ENCODE data around the gene DNAJC4. TPM values are rescaled to one million over a fixed set of nuclear protein-coding genes. Genes with fewer than 3 reads are reported as not detected.
A peak's percentile ranks its signal among the peaks of the same experiment; 100 is the strongest.

DNAJC4 gene
- total RNA-seq, 1 experiment from 2014 or later = 24.2 TPM

- WGBS (ENCODE audit: extremely low coverage, insufficient read length, low lambda C conversion rate) = no CpG with 5 or more reads among the region's 58 CpGs
- peak overlapping the region; percentile 32 for H3K14ac ChIP-seq (ENCODE audit: insufficient read depth, low read length)
- H3K4ac ChIP-seq (ENCODE audit: low read depth, low read length) = no peak overlapping the region; the same call in 1 of the 2 replicates
Observed at GRCh38 chr11:64269540-64270220, 39.3 kb downstream of the DNAJC4 start.

More at GRCh38 chr11:64269540-64270220, 39.3 kb downstream of the DNAJC4 start:
- no peak overlapping the region for H3K56ac ChIP-seq (ENCODE audit: insufficient read length, low read depth, low read length)
- no peaks in the 10 kb centered on the region for H3K79me2 ChIP-seq (ENCODE audit: insufficient read depth, low read length)
- H3K36me3 Mint-ChIP-seq (ENCODE audit: insufficient read depth in 1 of 3, low read depth in 3 of 3) = peaks cover 11 to 31% (median 23%) of the 10 kb centered on the region in 3 experiments; a peak in 6 of 7 replicates
- TF ChIP-seq, protein P1, sequence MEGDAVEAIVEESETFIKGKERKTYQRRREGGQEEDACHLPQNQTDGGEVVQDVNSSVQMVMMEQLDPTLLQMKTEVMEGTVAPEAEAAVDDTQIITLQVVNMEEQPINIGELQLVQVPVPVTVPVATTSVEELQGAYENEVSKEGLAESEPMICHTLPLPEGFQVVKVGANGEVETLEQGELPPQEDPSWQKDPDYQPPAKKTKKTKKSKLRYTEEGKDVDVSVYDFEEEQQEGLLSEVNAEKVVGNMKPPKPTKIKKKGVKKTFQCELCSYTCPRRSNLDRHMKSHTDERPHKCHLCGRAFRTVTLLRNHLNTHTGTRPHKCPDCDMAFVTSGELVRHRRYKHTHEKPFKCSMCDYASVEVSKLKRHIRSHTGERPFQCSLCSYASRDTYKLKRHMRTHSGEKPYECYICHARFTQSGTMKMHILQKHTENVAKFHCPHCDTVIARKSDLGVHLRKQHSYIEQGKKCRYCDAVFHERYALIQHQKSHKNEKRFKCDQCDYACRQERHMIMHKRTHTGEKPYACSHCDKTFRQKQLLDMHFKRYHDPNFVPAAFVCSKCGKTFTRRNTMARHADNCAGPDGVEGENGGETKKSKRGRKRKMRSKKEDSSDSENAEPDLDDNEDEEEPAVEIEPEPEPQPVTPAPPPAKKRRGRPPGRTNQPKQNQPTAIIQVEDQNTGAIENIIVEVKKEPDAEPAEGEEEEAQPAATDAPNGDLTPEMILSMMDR (conservative IDR thresholded peaks at IDR 0.05) = peak; percentile 18; the same call in 1 of the 3 replicates
- peak overlapping the region; percentile 99 to 100 (median 100) for H3K27ac Mint-ChIP-seq
- no peaks in the 10 kb centered on the region for H3K9me3 ChIP-seq (ENCODE audit: control insufficient read depth, low read depth, low read length)
- peak overlapping the region; percentile 59 for H3K4me2 ChIP-seq (ENCODE audit: insufficient read depth, insufficient read length, low read length)
- H4K20me1 ChIP-seq (ENCODE audit: control insufficient read depth, insufficient read depth, insufficient read length) = peaks cover 2% of the 10 kb centered on the region
- peak overlapping the region; percentile 24 for H2BK120ac ChIP-seq (ENCODE audit: low read depth, low read length, poor library complexity, severe bottlenecking)
- H3K27me3 Mint-ChIP-seq (ENCODE audit: low read depth) = no peaks in the 10 kb centered on the region; the same call in none of the 2 replicates
- H3K27ac ChIP-seq (ENCODE audit: insufficient read length, low read depth, low read length) = peak overlapping the region; percentile 33
- H2AK5ac ChIP-seq (ENCODE audit: insufficient read length, low read length) = no peak overlapping the region
- H2BK12ac ChIP-seq (ENCODE audit: insufficient read length, low read depth, low read length) = no peak overlapping the region
- H2AFZ ChIP-seq (ENCODE audit: low read length) = no peak overlapping the region
- H3K27me3 ChIP-seq (ENCODE audit: insufficient read depth, low read length) = no peaks in the 10 kb centered on the region
- no peak overlapping the region for H2BK20ac ChIP-seq (ENCODE audit: low read depth, low read length, poor library complexity, severe bottlenecking)
- peaks cover 21 to 26% of the 10 kb centered on the region in 2 experiments for H3K4me1 Mint-ChIP-seq
- H2BK5ac ChIP-seq (ENCODE audit: insufficient read length, low read length) = no peak overlapping the region
- no peaks in the 10 kb centered on the region for H3K4me1 ChIP-seq (ENCODE audit: insufficient read depth, low read length)
- DNase-seq = peak; percentile 99
- no peak overlapping the region for H3K23ac ChIP-seq (ENCODE audit: insufficient read length, low read depth, low read length)
- H3K9me3 Mint-ChIP-seq = no peaks in the 10 kb centered on the region
- no peak overlapping the region for H4K5ac ChIP-seq (ENCODE audit: insufficient read length, low read depth, low read length)
- H3K79me1 ChIP-seq (ENCODE audit: insufficient read depth, low read depth, low read length, poor library complexity, severe bottlenecking) = no peaks in the 10 kb centered on the region
- no peak overlapping the region for H4K91ac ChIP-seq (ENCODE audit: insufficient read length, low read depth, low read length)
- peak overlapping the region; percentile 68 for H3K9ac ChIP-seq (ENCODE audit: extremely low read depth, insufficient read length, low read length)
- H3K18ac ChIP-seq (ENCODE audit: insufficient read length, low read depth, low read length) = peak overlapping the region; percentile 68
- H3T11ph ChIP-seq (ENCODE audit: low read length) = no peak overlapping the region
- H2BK15ac ChIP-seq (ENCODE audit: low read depth, low read length) = no peak overlapping the region
- peak overlapping the region; percentile 97 to 99 for H3K4me3 Mint-ChIP-seq
- peaks cover 15% of the 10 kb centered on the region for H3K23me2 ChIP-seq (ENCODE audit: insufficient read length, low read depth, low read length, poor library complexity, severe bottlenecking)
- H4K8ac ChIP-seq (replicated peaks; ENCODE audit: insufficient read length, low read depth, low read length) = no peak overlapping the region

Measured in H9 (cell line).